Measurements from ENCODE around the gene PIK3R6. TPM values are rescaled to one million over a fixed set of nuclear protein-coding genes. Genes with fewer than 3 reads are reported as not detected.

Gene PIK3R6
- total RNA-seq, 4 donors from 2014 or later, result 0.30 to 5.1 (median 1.5) TPM

DNA sequence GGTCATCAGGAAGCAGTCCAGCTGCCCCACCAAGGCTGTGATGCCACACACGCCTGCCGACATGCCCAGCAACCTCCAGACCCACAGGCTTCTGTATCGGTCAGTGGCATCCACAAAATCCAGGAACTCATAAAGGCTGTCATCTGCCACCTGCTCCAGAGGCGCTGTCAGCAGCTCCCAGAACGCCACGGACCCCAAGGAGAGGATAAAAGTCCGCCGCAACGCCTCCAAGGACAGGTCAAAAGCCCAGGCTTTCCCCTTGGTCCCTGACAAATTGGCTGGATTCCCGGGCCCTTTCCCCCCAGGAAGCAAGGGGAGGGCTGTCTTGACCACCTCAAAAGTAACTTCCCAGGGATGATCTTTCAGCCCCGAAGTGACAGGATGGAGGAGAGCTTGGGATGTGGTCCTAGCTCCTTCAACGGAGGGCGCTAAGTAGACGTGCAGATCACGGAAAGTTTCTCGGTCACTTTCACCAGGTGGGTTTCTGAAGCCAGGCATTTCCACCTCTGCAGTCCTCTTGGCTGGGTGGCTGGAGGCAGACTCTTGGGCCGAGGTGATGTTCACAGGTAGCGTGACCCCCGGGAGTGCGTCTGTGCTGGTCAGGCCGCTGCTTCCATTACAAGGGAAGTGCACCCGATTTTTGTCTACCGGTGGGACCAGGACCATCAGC is 69.2 kb downstream of the PIK3R6 start:
- Histone ChIP-seq H3K27me3 (peaks cover 29% of the 10 kb centered on the region), H3K36me3 (no peaks in the 10 kb centered on the region), H3K4me1 (peaks cover 12% of the 10 kb centered on the region), H3K4me3 (no peak overlapping the region), H3K27ac (no peak overlapping the region), H3K9me3 (no peaks in the 10 kb centered on the region)
- DNase-seq (ENCODE audit: low spot score in 2 of 2), result no peak
- 71% methylated on average over 12 of the region's 23 CpGs for WGBS
- no peak for TF ChIP-seq POLR2A (IDR thresholded peaks at IDR 0.05)
- TF ChIP-seq, protein P1, sequence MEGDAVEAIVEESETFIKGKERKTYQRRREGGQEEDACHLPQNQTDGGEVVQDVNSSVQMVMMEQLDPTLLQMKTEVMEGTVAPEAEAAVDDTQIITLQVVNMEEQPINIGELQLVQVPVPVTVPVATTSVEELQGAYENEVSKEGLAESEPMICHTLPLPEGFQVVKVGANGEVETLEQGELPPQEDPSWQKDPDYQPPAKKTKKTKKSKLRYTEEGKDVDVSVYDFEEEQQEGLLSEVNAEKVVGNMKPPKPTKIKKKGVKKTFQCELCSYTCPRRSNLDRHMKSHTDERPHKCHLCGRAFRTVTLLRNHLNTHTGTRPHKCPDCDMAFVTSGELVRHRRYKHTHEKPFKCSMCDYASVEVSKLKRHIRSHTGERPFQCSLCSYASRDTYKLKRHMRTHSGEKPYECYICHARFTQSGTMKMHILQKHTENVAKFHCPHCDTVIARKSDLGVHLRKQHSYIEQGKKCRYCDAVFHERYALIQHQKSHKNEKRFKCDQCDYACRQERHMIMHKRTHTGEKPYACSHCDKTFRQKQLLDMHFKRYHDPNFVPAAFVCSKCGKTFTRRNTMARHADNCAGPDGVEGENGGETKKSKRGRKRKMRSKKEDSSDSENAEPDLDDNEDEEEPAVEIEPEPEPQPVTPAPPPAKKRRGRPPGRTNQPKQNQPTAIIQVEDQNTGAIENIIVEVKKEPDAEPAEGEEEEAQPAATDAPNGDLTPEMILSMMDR (IDR thresholded peaks at IDR 0.05), result no peak
- no peak for TF ChIP-seq POLR2AphosphoS5 (IDR thresholded peaks at IDR 0.05)
- TF ChIP-seq EP300 (IDR thresholded peaks at IDR 0.05), result no peak

DNA sequence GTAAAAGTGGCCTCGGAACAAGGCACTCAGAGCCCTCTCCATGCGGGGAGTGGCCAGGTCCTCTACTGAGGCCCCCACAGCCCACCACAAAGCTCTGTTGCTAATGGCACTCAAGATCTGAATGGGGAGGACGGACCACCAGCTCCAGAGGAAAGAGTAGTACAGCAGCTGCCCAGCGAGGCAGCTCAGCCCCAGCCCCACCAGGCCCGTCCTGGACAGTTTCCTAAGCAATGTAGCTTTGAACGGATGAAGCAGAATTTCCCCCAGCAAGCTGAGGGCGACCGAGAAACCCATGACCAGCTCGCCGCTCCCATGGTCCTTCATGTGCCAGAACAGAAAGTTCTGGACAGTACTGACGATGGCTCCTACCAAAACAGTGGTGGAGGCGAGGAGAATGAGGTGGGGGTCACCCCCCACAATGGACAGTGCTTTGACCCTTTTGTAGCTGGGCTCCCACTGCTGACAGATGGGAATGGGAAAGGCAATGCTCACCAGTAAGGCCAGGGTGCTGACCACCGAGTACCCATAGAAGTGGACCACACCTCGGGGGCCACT is 69.8 kb downstream of the PIK3R6 start:
- TF ChIP-seq POLR2AphosphoS5 (IDR thresholded peaks at IDR 0.05), result no peak
- TF ChIP-seq, protein P1 (IDR thresholded peaks at IDR 0.05), result no peak
- TF ChIP-seq POLR2A (IDR thresholded peaks at IDR 0.05), result no peak
- TF ChIP-seq EP300 (IDR thresholded peaks at IDR 0.05), result no peak
- Histone ChIP-seq H3K4me3 (no peak overlapping the region), H3K36me3 (no peaks in the 10 kb centered on the region), H3K4me1 (peaks cover 12% of the 10 kb centered on the region), H3K9me3 (no peaks in the 10 kb centered on the region), H3K27ac (no peak overlapping the region), H3K27me3 (peaks cover 29% of the 10 kb centered on the region)
- 85% methylated on average over 13 of the region's 14 CpGs for WGBS
- DNase-seq (ENCODE audit: low spot score in 2 of 2), result no peak

DNA sequence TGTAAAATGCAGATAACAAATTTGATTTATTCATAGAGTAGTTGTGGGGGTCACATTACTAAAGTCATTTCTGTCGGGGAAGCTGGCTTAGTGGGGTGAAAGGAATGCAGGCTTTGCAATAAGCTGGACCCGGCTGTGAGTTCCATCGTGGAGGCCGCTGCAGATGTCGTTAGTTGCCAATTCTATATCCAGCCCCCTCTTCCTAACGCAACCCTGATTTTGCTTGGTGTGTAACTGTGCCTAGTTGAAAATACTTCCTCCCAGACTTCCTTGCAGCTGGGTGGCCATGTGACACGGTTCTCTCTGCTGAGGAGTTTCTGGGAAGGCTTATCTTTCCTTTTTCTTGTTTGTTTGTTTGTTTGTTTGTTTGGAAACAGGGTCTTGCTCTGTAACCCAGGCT is 72.8 kb downstream of the PIK3R6 start:
- 56% methylated on average over 7 of the region's 7 CpGs for WGBS

DNA sequence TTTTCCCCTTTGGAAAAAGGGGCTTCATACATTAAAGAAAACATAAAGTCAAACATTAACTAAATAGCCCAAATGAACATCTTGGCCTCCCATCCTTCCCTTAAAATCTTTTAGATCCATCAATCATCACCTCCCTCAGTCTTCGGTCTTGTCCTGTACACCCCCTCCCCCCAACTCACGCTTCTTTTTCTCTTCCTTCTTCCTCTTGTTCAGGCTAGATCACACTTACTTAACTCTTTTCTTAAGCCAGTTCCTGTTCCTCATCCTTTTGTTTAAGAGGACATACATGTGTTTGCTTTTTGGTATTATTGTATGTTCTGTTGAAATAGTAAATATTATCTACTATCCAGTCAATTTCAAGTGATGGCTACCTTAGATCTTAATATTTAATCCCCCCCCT is 73.8 kb downstream of the PIK3R6 start:
- no peak overlapping the region for H3K4me3 ChIP-seq
- WGBS, result 55% methylated on average over 2 of the region's 2 CpGs
- no peaks in the 10 kb centered on the region for H3K9me3 ChIP-seq
- H3K4me1 ChIP-seq, result no peaks in the 10 kb centered on the region
- no peak for DNase-seq (ENCODE audit: low spot score in 2 of 2)
- H3K27ac ChIP-seq, result no peak overlapping the region
- no peaks in the 10 kb centered on the region for H3K36me3 ChIP-seq
- TF ChIP-seq EP300 (IDR thresholded peaks at IDR 0.05), result no peak
- no peak for TF ChIP-seq POLR2AphosphoS5 (IDR thresholded peaks at IDR 0.05)
- no peak for TF ChIP-seq POLR2A (IDR thresholded peaks at IDR 0.05)
- TF ChIP-seq, protein P1 (IDR thresholded peaks at IDR 0.05), result no peak
- peaks cover 11% of the 10 kb centered on the region for H3K27me3 ChIP-seq

More for the DNA sequence above, 72.8 kb downstream of the PIK3R6 start:
- Histone ChIP-seq H3K27ac (no peak overlapping the region), H3K4me3 (no peak overlapping the region), H3K27me3 (peaks cover 20% of the 10 kb centered on the region), H3K9me3 (no peaks in the 10 kb centered on the region), H3K4me1 (peaks cover 9% of the 10 kb centered on the region), H3K36me3 (no peaks in the 10 kb centered on the region)
- no peak for TF ChIP-seq POLR2A (IDR thresholded peaks at IDR 0.05)
- TF ChIP-seq EP300 (IDR thresholded peaks at IDR 0.05), result no peak
- TF ChIP-seq, protein P1 (IDR thresholded peaks at IDR 0.05), result no peak
- DNase-seq (ENCODE audit: low spot score in 2 of 2), result no peak

DNA sequence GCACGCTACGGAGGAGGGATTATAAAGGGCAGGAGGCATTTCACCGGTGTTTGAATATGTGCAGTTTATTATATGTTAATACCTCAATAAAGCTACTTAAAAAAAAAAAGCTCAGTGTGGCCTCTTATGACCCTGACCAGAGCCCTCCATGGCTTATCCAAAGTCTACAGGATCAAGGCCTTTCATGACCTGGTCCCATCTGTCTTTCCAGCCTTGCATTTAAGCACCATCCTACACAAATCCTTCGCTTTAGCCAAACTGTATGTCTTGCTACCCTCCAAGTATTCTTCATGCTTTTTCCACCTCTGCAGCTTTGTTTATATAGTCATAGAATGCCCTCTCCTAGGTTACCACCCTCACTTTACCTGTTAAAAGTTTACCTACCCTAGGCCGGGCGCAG is 74.8 kb downstream of the PIK3R6 start:
- no peak for DNase-seq (ENCODE audit: low spot score in 2 of 2)
- Histone ChIP-seq H3K4me1 (no peaks in the 10 kb centered on the region), H3K27me3 (peaks cover under 1% of the 10 kb centered on the region), H3K36me3 (no peaks in the 10 kb centered on the region), H3K4me3 (no peak overlapping the region), H3K27ac (no peak overlapping the region), H3K9me3 (no peaks in the 10 kb centered on the region)
- TF ChIP-seq, protein P1 (IDR thresholded peaks at IDR 0.05), result no peak
- no peak for TF ChIP-seq POLR2AphosphoS5 (IDR thresholded peaks at IDR 0.05)
- TF ChIP-seq POLR2A (IDR thresholded peaks at IDR 0.05), result no peak
- no peak for TF ChIP-seq EP300 (IDR thresholded peaks at IDR 0.05)
- 76% methylated on average over 5 of the region's 6 CpGs for WGBS
